Activated CD8-positive, alpha-beta memory T cell treated with anti-CD3 and anti-CD28 coated beads for 1 hour (primary cell): ENCODE data around the gene C5.

ENCODE experiments used
- DNase-seq, 2 donors: peaks; one replicate each; pipeline ENCODE4 v3.0.0-alpha.2; 2020; ENCODE audit warnings: low read depth in 1 of 2; ENCODE audit errors: extremely low read depth in 1 of 2

C5 gene

GRCh38 chr9:120914396-120914795 lies 135.7 kb downstream of the C5 start:
- no peak for DNase-seq

GRCh38 chr9:120913647-120914264 lies 136.3 kb downstream of the C5 start:
- DNase-seq = no peak

GRCh38 chr9:120912958-120913646 lies 137.0 kb downstream of the C5 start:
- no peak for DNase-seq

- DNase-seq = no peak
Observed at GRCh38 chr9:120911295-120911837, 138.7 kb downstream of the C5 start.

GRCh38 chr9:120910643-120911042 lies 139.4 kb downstream of the C5 start:
- no peak for DNase-seq

GRCh38 chr9:120909904-120910303 lies 140.2 kb downstream of the C5 start:
- DNase-seq = peak in 1 of 2 donors; percentile 66

GRCh38 chr9:120905315-120906164 lies 144.5 kb downstream of the C5 start:
- no peak for DNase-seq

GRCh38 chr9:120904978-120905301 lies 145.1 kb downstream of the C5 start:
- no peak for DNase-seq

- no peak for DNase-seq
Observed at GRCh38 chr9:120904061-120904977, 145.8 kb downstream of the C5 start.

GRCh38 chr9:120902569-120903535 lies 147.2 kb downstream of the C5 start:
- DNase-seq = no peak
